GM12873 (cell line): ENCODE results near the gene INPP4B.

ENCODE experiments used
- TF ChIP-seq, protein P1 (sequence below): IDR thresholded peaks from 2 replicates; pipeline ENCODE4 v1.5.1; 2012; ENCODE audit warnings: low read depth, mild to moderate bottlenecking, moderate library complexity, low read length, control low read depth; ENCODE audit not compliant: insufficient read depth; ENCODE audit errors: missing control alignments

Gene INPP4B

DNA sequence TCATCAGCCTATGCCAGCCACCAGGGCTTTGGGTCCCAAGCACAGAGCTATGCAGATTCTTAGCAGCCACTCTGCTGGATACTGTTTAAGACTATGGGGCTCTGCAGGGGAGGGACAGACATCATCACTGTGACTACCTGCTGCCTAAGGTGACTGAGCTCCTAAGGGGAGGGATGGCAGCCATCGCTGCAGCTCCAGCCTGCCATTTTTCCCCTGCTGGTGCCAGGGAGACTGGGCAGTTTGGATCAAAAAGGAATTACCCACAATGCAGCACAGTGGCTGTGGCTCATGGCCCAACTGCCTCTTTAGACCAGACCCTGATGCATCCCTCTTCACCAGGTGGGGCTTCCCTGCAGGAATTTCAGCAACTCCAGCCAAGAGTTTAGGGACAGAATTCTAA is 28.6 kb upstream of the INPP4B start:
- TF ChIP-seq, protein P1, sequence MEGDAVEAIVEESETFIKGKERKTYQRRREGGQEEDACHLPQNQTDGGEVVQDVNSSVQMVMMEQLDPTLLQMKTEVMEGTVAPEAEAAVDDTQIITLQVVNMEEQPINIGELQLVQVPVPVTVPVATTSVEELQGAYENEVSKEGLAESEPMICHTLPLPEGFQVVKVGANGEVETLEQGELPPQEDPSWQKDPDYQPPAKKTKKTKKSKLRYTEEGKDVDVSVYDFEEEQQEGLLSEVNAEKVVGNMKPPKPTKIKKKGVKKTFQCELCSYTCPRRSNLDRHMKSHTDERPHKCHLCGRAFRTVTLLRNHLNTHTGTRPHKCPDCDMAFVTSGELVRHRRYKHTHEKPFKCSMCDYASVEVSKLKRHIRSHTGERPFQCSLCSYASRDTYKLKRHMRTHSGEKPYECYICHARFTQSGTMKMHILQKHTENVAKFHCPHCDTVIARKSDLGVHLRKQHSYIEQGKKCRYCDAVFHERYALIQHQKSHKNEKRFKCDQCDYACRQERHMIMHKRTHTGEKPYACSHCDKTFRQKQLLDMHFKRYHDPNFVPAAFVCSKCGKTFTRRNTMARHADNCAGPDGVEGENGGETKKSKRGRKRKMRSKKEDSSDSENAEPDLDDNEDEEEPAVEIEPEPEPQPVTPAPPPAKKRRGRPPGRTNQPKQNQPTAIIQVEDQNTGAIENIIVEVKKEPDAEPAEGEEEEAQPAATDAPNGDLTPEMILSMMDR, result no peak

DNA sequence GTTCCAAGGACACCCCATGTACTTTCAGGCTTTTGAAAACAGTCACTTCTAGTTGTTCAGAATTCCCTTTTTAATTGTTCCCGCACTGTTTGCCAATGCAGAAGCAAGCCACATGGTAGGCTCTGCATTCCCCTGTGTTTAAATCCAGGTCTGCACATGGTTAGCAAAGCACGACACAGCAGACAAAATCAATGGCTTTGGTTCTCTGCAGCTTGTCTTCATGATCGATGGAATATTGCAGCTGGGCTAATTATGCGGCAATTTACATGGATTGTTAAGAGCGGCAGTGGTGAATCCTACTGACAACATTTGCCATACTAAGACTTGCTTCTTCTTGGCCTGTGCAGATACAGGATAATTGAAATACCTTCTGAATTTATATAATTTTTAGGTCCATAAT is 20.6 kb upstream of the INPP4B start:
- TF ChIP-seq, protein P1, result no peak

DNA sequence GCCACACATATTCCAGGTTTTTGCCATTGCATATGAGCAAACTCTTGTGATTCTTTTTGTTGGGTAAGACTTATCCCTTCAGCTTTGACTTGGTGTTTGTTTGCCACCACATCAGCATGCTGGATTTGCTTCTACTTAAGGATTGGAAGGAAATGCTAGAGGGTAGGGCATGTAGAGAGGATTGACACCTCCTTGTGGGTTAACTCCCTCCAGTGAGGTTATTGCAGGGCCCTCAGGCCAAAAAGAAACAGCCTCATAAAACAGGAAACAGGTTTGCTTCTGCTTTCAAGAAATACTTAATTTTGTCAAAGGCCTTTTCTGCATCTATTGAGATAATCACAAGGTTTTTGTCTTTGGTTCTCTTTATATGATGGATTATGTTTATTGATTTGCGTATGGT is 15.2 kb upstream of the INPP4B start:
- TF ChIP-seq, protein P1, result no peak

DNA sequence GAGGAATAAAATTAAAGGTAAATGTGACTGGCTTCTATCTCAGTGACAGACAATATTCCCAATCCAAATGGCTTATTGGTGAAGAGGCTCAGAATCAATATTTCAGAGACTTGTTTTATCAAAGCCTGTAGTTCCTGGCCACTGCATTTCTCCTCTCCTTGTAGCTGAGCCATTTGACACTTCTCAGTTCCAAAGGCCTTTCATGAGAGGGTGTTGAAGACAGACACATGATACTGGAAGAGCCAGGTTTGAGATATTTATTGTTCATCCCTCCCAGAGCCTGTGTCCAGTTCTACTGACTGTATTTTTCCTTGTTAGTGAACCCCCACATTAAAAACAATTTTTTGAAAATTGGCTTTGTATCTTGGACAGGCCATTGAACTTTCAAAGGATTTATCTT is 12.9 kb upstream of the INPP4B start:
- TF ChIP-seq, protein P1, result no peak

DNA sequence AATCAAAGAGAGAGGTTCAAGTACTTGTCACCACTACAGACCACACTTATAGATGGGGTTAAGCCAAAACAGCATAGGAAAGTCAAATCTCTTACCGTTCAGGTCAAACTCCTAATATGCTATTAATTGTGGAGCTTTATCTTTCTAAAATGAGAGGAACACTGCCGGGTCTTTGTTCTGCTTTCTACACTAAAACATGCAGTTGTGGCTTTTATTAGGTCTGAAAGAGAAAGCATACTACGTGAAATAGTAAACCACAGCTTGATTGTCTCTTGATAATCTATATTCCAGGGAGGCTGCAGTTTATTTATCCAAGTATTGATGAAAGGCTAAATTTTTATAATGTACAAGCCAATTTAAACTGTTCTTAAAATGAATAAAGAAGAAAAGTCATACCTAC is 12.3 kb upstream of the INPP4B start:
- TF ChIP-seq, protein P1, result no peak

DNA sequence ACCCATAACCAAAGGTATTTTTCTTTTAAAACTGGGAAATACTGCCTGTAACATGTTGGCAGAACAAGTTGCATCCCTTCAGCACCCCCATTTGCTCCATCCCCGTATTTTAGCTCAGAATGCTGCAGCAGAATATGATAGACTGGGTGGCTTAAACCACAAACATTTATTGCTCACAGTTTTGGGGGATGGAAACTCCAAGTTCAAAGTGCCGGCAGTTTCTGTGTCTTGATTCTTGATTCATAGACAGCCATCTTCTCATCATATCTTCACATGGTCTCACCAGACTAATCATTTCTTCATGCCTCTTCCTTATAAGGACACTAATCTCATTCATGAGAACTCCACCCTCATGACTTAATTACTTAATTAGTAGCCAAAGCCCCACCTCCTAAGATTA is 10.5 kb upstream of the INPP4B start:
- TF ChIP-seq, protein P1, result no peak

DNA sequence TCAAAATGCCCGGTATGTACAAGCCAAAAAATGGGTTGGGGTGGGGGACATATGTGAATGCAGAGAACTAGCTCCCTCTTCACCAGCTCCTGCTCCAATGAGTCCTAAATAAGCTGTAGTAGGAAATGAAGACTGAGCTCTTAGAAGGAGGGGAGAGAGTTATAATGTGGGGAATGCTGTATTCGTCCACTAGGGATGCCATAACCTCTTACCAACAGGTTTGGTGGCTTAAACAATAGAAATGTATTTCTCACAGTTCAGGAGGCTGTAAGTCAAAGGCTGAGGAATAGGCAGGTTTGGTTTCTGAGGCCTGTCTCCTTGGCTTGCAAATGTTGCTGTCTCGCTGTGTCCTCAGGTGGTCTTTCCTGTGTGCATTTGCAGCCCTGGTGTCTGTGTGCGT is 4.4 kb upstream of the INPP4B start:
- TF ChIP-seq, protein P1, result peak; percentile 39
